ENCODE results near the gene FRS2. TPM values are rescaled to one million over a fixed set of nuclear protein-coding genes. Genes with fewer than 3 reads are reported as not detected.

The FRS2 gene
- total and polyA plus RNA-seq, 2 donors from 2014 or later, result 4.6 to 31.4 TPM

- FAIRE-seq, result no peak
- Histone ChIP-seq H3K27ac (ENCODE audit: low read depth in 2 of 2, low read length in 2 of 2) (no peak overlapping the region), H3K9ac (ENCODE audit: low read length in 3 of 3) (no peak overlapping the region), H3K36me3 (ENCODE audit: control insufficient read depth in 2 of 3, insufficient read depth in 3 of 3, low read length in 3 of 3) (no peaks in the 10 kb centered on the region), H3K4me1 (ENCODE audit: control insufficient read depth in 2 of 3, insufficient read depth in 2 of 3, low read depth in 1 of 3, low read length in 3 of 3) (peaks cover 3 to 5% (median 4%) of the 10 kb centered on the region in 3 donors), H3K4me3 (ENCODE audit: low read length in 3 of 3) (no peak overlapping the region), H3K27me3 (ENCODE audit: control insufficient read depth, insufficient read depth, low read length) (no peaks in the 10 kb centered on the region), H3K9me3 (ENCODE audit: control insufficient read depth in 2 of 3, insufficient read depth in 1 of 3, low read length in 3 of 3) (no peaks in the 10 kb centered on the region)
- no peak for TF ChIP-seq CTCF (IDR thresholded peaks at IDR 0.05; ENCODE audit: borderline replicate concordance, extremely low read depth, insufficient read depth)
- DNase-seq, result no peak
- intact Hi-C loops (cut with DNase I), result no loop called here
These were observed 41.5 kb downstream of the FRS2 start for GRCh38 chr12:69511469-69512267.

GRCh38 chr12:69512820-69513219 is 42.6 kb downstream of the FRS2 start:
- Histone ChIP-seq H3K4me1 (ENCODE audit: control insufficient read depth in 2 of 3, insufficient read depth in 2 of 3, low read depth in 1 of 3, low read length in 3 of 3) (peaks cover 3 to 5% (median 4%) of the 10 kb centered on the region in 3 donors), H3K4me3 (ENCODE audit: low read length in 3 of 3) (no peak overlapping the region), H3K27me3 (ENCODE audit: control insufficient read depth, insufficient read depth, low read length) (no peaks in the 10 kb centered on the region), H3K36me3 (ENCODE audit: control insufficient read depth in 2 of 3, insufficient read depth in 3 of 3, low read length in 3 of 3) (no peaks in the 10 kb centered on the region), H3K9me3 (ENCODE audit: control insufficient read depth in 2 of 3, insufficient read depth in 1 of 3, low read length in 3 of 3) (no peaks in the 10 kb centered on the region), H3K27ac (ENCODE audit: low read depth in 2 of 2, low read length in 2 of 2) (no peak overlapping the region), H3K9ac (ENCODE audit: low read length in 3 of 3) (no peak overlapping the region)
- no peak for TF ChIP-seq CTCF (IDR thresholded peaks at IDR 0.05; ENCODE audit: borderline replicate concordance, extremely low read depth, insufficient read depth)
- no peak for FAIRE-seq
- intact Hi-C loops (cut with DNase I), result no loop called here
- no peak for DNase-seq

- peaks cover 3 to 5% (median 4%) of the 10 kb centered on the region in 3 donors for H3K4me1 ChIP-seq (ENCODE audit: control insufficient read depth in 2 of 3, insufficient read depth in 2 of 3, low read depth in 1 of 3, low read length in 3 of 3)
- no peak overlapping the region for H3K9ac ChIP-seq (ENCODE audit: low read length in 3 of 3)
- FAIRE-seq, result no peak
- intact Hi-C loops (cut with DNase I), result no loop called here
- H3K4me3 ChIP-seq (ENCODE audit: low read length in 3 of 3), result no peak overlapping the region
- no peak overlapping the region for H3K27ac ChIP-seq (ENCODE audit: low read depth in 2 of 2, low read length in 2 of 2)
- H3K36me3 ChIP-seq (ENCODE audit: control insufficient read depth in 2 of 3, insufficient read depth in 3 of 3, low read length in 3 of 3), result no peaks in the 10 kb centered on the region
- no peaks in the 10 kb centered on the region for H3K9me3 ChIP-seq (ENCODE audit: control insufficient read depth in 2 of 3, insufficient read depth in 1 of 3, low read length in 3 of 3)
- no peak for TF ChIP-seq CTCF (IDR thresholded peaks at IDR 0.05; ENCODE audit: borderline replicate concordance, extremely low read depth, insufficient read depth)
- DNase-seq, result no peak
- no peaks in the 10 kb centered on the region for H3K27me3 ChIP-seq (ENCODE audit: control insufficient read depth, insufficient read depth, low read length)
These were observed 43.1 kb downstream of the FRS2 start for GRCh38 chr12:69513297-69513696.

Data from kidney (tissue), 14 donors.